Retinal pigment epithelial cell (primary cell): ENCODE results near the gene IL18R1.

Source experiments
- DNase-seq: peaks from one replicate; pipeline ENCODE4 v3.0.0-alpha.2; 2010; ENCODE audit warnings: low read depth
- H3K4me3 ChIP-seq: 2 replicates; pipeline ENCODE4 v1.5.1; 2011; ENCODE audit warnings: mild to moderate bottlenecking, low read length, control low read depth, moderate library complexity
- CTCF ChIP-seq: conservative IDR thresholded peaks from 2 replicates; pipeline ENCODE4 v1.5.1; 2011; ENCODE audit warnings: low read depth, low read length, control low read depth, inconsistent platforms

IL18R1 gene

GRCh38 chr2:102401456-102401855 lies 45.9 kb downstream of the IL18R1 start:
- no peak overlapping the region for H3K4me3 ChIP-seq
- no peak for TF ChIP-seq CTCF
- no peak for DNase-seq

GRCh38 chr2:102401865-102402264 lies 46.3 kb downstream of the IL18R1 start:
- H3K4me3 ChIP-seq, result no peak overlapping the region
- no peak for TF ChIP-seq CTCF
- no peak for DNase-seq

GRCh38 chr2:102410952-102411351 lies 55.4 kb downstream of the IL18R1 start:
- no peak for DNase-seq
- no peak for TF ChIP-seq CTCF
- no peak overlapping the region for H3K4me3 ChIP-seq

GRCh38 chr2:102412199-102412598 lies 56.6 kb downstream of the IL18R1 start:
- no peak for TF ChIP-seq CTCF

GRCh38 chr2:102417946-102418345 lies 62.4 kb downstream of the IL18R1 start:
- no peak overlapping the region for H3K4me3 ChIP-seq
- no peak for TF ChIP-seq CTCF
- DNase-seq, result no peak

More at GRCh38 chr2:102412199-102412598, 56.6 kb downstream of the IL18R1 start:
- DNase-seq, result no peak
- H3K4me3 ChIP-seq, result no peak overlapping the region

- H3K4me3 ChIP-seq, result no peak overlapping the region
- no peak for TF ChIP-seq CTCF
- no peak for DNase-seq
Measured at GRCh38 chr2:102418421-102418961, 62.9 kb downstream of the IL18R1 start.

GRCh38 chr2:102420290-102420689 lies 64.7 kb downstream of the IL18R1 start:
- no peak for DNase-seq
- H3K4me3 ChIP-seq, result no peak overlapping the region
- TF ChIP-seq CTCF, result no peak
